Activated CD4-positive, CD25-positive, alpha-beta regulatory T cell treated with anti-CD3 and anti-CD28 coated beads, Interleukin-2, amount 50 U/mL, for 72 hours (primary cell): ENCODE results near the gene PRKCSH.
"Not testable (repeated sequence)": the region's sequence is repeated elsewhere in the genome, so short reads cannot be mapped to it uniquely, and the experiment has no call there.

Experiments used
- DNase-seq: peaks from one replicate; pipeline ENCODE4 v3.0.0; 2021

Gene PRKCSH

DNA sequence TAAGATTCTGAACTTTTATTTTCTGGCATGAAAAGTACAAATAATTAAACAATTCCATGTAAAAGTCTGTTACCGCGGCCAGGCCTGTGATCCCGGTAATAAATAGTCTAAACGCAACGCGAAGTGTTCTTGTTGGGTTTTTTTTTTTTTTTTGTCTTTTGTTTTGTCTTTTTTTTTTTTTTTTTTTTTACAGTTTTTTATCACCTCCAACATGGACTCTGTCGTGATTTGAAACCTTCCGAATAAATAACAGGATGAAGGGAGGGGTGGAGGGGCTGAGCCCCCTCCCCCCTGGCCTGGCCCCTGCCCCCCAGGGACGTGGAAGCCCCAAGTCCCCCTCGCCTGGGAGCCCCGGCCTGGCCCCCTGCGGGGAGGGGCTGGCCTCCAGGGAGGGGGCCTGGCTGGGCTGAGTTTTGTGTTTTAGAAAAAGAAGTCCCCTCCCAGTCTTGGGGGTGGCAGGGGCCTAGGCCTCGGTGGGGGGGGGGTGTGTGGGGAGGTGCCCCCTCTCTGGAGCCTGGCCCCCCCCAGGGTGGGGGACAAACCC is 16.0 kb downstream of the PRKCSH start:
- DNase-seq: no peak

GRCh38 chr19:11451871-11452619 is 16.6 kb downstream of the PRKCSH start:
- no peak for DNase-seq

DNA sequence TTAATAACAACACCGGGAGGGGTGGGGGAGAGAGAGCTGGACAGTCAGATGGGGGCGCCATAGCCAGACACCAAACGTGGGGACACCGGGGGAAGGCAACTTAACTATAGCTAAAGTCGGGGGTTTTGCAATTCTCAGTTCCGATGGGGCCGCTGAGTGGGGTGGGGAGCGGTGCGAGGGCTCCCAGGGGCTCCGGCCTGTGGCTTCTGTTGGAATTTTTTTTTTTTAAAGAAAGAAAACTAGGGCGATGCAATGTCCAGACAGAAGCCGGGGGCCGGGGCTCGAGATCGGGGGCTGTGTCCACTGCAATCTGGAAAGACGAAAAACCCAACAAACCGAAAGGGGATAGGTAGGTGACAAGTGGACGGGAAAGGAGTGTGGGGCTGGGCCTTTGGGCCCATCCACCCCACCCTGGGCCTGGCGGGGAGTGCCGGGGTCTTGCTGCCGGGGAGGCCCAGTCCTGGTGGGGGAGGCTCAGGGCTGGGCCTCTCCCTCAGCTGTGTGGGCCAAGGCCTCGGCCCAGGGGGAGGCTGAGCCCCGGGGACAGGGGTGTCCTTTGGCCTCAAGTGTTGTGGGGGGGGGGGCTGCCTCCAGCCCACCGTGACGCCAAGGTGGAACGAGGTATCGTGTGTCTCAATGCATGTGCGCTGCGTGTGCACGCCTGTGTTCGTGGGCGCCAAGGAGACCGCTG is 17.3 kb downstream of the PRKCSH start:
- no peak for DNase-seq

GRCh38 chr19:11453468-11454341 is 18.3 kb downstream of the PRKCSH start:
- DNase-seq: no peak

GRCh38 chr19:11455233-11455554 is 19.8 kb downstream of the PRKCSH start:
- DNase-seq: not testable (repeated sequence)

DNA sequence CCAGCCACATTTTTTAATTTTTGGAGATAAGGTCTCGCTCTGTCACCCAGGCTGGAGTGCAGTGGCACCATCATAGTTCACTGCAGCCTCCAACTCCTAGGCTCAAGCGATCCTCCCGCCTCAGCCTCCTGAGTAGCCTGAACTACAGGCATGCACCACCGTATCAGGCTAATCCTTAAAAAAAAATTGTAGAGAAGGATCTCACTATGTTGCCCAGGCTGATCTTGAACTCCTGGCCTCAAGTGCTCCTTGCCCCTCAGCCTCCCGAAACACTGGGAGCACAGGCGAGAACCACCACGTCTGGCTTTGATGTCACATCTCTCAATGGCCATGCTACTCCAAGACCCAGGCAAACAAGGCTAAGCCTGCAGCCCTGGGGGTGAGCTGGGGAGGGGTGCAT is 21.2 kb downstream of the PRKCSH start:
- DNase-seq: no peak

GRCh38 chr19:11457115-11457514 is 21.7 kb downstream of the PRKCSH start:
- no peak for DNase-seq

GRCh38 chr19:11457831-11458230 is 22.4 kb downstream of the PRKCSH start:
- no peak for DNase-seq

GRCh38 chr19:11458236-11458900 is 22.9 kb downstream of the PRKCSH start:
- DNase-seq: no peak

GRCh38 chr19:11458912-11459311 is 23.5 kb downstream of the PRKCSH start:
- not testable (repeated sequence) for DNase-seq

DNA sequence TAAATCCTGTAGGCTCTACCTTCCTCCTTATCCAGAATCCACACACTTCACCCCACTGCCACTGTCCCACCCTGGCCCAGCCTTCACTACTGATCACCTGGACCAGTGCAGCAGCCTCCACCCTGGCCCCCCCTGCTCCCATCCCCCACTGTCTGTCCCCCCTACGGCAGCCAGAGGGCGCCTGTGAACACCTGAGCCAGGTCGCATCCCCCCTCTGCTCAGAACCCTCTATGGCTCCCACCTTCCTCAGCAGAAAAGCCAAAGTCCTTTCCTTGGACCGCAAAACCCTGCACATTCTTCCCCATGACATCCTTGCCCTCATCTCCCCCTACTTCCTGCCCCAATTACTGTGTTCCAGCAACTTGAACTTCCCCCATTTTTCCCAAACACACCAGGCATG is 24.8 kb downstream of the PRKCSH start:
- no peak for DNase-seq

DNA sequence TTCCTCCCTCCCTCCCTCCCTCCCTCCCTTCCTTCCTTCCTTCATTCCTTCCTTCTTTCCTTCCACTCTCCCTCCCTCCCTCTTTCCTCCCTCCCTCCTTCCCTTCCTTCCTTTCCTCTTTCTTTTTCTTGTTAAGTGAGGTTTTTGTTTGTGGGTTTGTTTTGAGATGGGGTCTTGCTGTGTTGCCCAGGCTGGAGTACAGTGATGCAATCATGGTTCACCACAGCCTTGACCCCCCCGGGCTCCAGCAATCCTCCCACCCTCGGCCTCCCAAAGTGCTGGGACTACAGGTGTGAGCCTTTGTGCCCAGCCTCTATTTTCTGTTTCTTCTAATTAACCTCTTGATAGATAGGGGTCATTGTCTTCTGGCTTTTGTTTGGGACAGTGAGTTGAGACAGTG is 26.0 kb downstream of the PRKCSH start:
- no peak for DNase-seq

DNA sequence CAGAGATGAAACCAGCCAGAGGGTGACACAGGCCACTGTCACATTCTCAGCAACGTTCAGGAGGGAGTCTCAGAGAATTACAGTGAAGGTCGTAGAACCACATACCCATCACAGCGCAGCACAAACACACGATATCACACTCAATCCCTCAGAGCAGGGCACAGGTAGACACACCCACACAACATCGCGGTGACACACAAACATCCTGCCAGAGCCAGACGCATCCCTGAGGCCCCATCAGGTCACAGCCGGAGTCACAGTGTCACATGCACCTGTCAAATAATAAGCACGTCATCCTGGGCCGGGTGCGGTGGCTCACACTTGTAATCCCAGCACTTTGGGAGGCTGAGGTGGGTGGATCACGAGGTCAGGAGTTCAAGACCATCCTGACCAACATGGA is 28.0 kb downstream of the PRKCSH start:
- no peak for DNase-seq

DNA sequence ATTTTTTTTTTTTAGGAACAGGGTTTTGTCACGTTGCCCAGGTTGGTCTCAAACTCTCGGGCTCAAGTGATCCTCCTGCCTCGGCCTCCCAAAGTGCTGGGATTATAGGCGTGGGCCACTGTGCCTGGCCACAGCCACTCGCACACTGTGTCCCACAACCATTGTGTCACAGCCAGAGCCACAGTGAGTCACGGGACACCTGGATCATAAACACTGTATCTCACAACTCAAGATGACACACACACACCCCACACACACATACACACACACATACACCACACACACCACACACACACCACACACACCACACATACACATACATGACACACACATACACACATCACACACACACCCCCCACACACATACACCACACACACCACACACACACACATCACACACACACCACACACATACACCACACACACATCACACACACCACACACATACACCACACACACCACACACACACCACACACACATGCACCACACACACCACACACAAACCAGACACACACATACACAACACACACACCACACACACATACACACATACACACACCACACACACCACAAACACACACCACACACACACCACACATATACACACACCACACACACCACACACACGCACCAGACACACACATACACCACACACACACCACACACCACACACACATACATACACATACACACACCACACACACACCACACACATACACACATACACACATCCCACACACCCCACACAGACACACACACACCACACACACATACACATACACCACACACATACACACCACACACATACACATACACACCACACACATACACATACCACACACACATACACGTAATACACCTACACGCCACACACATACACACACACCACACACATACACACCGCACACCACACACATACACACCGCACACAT is 29.2 kb downstream of the PRKCSH start:
- no peak for DNase-seq

DNA sequence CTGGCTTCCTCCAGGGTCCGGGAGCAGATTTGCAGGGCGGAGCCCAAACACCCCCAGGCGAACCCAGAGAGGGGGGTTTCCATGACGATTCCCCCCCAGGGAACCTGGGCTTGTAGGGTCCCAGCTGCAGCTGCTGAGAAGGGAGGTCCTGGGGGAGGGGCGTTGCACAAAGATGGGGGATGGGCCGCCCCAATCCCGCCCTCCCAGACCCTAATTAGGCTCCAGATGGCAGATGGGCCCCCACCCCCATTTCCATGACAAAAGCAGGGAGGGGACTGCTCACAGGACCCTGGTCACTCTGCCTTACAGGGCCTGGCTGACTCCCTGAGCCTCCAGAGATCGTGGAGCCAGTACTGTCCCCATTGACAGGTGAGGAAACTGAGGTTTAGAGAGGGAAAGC is 30.2 kb downstream of the PRKCSH start:
- no peak for DNase-seq

- DNase-seq: not testable (repeated sequence)
Observed at GRCh38 chr19:11468266-11468845, 32.9 kb downstream of the PRKCSH start.

DNA sequence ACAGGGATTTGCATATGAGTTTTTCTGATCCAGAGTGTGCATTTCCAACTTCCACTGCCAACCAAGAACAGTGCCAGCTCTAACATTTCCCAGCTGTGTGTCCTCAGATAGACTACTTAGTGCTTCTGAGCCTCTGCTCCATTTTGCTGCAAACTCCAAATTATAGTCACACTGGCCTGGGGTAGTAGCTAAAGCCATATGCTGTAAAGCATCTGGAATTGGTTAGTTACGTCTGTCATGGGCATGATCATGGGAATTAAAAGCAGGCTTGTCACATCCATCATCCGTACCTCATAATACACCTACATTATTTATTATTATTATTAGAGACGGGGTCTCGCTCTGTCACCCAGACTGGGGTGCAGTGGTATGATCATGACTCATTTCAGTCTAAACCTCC is 38.3 kb downstream of the PRKCSH start:
- DNase-seq: no peak

GRCh38 chr19:11475343-11475742 is 39.9 kb downstream of the PRKCSH start:
- not testable (repeated sequence) for DNase-seq

- DNase-seq: no peak
Observed at GRCh38 chr19:11475861-11476260, 40.4 kb downstream of the PRKCSH start.

DNA sequence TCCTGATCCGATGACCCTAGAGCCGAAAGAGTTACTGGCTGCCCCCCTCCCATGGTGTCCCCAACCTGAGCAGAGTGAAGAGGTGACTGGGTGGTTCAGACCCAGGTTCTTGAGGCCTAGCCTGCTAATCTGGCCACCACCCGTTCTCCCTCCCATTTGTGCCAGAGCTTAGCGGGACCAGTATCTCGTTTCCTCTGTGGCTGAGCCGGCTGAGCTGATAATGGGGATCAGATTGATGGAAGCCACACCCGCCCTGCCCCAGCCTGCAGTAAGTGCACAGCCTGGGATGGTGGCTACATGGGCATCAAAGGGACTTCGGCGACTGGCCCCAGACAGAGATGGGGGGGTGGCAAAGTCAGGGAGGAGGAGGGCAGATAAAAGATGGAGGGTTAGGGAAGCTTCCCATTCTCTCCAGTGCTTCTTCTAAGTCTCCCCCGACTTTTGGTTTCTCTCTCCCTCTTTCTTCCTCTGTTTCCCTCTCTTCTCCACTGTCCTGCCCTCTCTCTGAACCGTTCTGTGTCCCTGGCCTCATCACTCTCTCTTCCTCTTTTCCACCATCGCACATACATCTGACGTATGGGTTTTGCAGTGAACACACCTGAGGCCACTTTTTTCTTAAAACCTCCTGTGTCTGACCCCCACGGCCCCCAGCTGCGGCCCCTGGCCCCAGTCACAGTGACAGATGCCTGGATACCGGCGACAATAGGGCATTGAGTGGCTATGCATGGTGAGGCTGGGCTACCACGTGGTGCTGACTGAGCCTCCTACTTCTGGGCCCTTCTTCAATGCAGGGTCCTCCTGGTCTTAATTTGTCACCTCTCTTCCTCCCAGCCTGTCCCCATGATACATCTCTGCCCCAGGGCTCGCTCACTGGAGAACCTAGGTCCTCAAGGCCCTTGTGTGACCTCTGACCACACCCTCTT is 43.0 kb downstream of the PRKCSH start:
- DNase-seq: no peak
